GM06990 (cell line): ENCODE results near the gene VPS72.
A peak's percentile ranks its signal among the peaks of the same experiment; 100 is the strongest.

Source experiments
- DNase-seq: peaks from one replicate; pipeline ENCODE4 v3.0.0-alpha.2; 2011; ENCODE audit not compliant: insufficient read length; ENCODE audit errors: extremely low read depth
- H3K27me3 ChIP-seq: replicated peaks from 2 replicates; pipeline ENCODE4 v1.6.0; 2011; ENCODE audit warnings: low read length; ENCODE audit not compliant: control insufficient read depth, insufficient read depth
- H3K36me3 ChIP-seq: 2 replicates; pipeline ENCODE4 v1.5.1; 2011; ENCODE audit warnings: low read length; ENCODE audit not compliant: control insufficient read depth, insufficient read depth
- H3K4me3 ChIP-seq: replicated peaks from 2 replicates; pipeline ENCODE4 v1.5.1; 2011; ENCODE audit warnings: low read depth, mild to moderate bottlenecking, control low read depth, low read length
- CTCF ChIP-seq: IDR thresholded peaks from 2 replicates; pipeline ENCODE4 v1.5.1; 2011; ENCODE audit warnings: low read length, control low read depth, mild to moderate bottlenecking, inconsistent platforms; ENCODE audit not compliant: insufficient read depth, poor library complexity, severe bottlenecking

Gene VPS72

GRCh38 chr1:151137789-151138188 is 52.2 kb downstream of the VPS72 start:
- Histone ChIP-seq H3K4me3 (no peak overlapping the region), H3K36me3 (no peaks in the 10 kb centered on the region), H3K27me3 (0 out of 2 replicates have a peak, but pooled peaks cover 2% of the 10 kb centered on the region)
- TF ChIP-seq CTCF: no peak
- DNase-seq: no peak

GRCh38 chr1:151135433-151136385 is 54.3 kb downstream of the VPS72 start:
- DNase-seq: no peak
- peak; percentile 46 for TF ChIP-seq CTCF
- no peaks in the 10 kb centered on the region for H3K36me3 ChIP-seq

GRCh38 chr1:151134991-151135390 is 55.0 kb downstream of the VPS72 start:
- DNase-seq: no peak
- H3K36me3 ChIP-seq: no peaks in the 10 kb centered on the region
- no peak overlapping the region for H3K4me3 ChIP-seq
- TF ChIP-seq CTCF: no peak
- H3K27me3 ChIP-seq: no peaks in the 10 kb centered on the region

More at GRCh38 chr1:151135433-151136385, 54.3 kb downstream of the VPS72 start:
- H3K4me3 ChIP-seq: no peak overlapping the region
- H3K27me3 ChIP-seq: 0 out of 2 replicates have a peak, but pooled peaks cover 2% of the 10 kb centered on the region

GRCh38 chr1:151134396-151134795 is 55.6 kb downstream of the VPS72 start:
- Histone ChIP-seq H3K27me3 (no peaks in the 10 kb centered on the region), H3K36me3 (no peaks in the 10 kb centered on the region), H3K4me3 (no peak overlapping the region)
- DNase-seq: no peak
- TF ChIP-seq CTCF: no peak

GRCh38 chr1:151133018-151133806 is 56.8 kb downstream of the VPS72 start:
- no peak for DNase-seq
- no peak for TF ChIP-seq CTCF
- no peaks in the 10 kb centered on the region for H3K27me3 ChIP-seq
- H3K4me3 ChIP-seq: no peak overlapping the region
- H3K36me3 ChIP-seq: no peaks in the 10 kb centered on the region
